Ascending aorta (tissue), 2 donors: ENCODE measurements around the gene HINT3. TPM values are rescaled to one million over a fixed set of nuclear protein-coding genes. Genes with fewer than 3 reads are reported as not detected.

Source experiments
- DNase-seq, 2 donors: peaks; one replicate each; pipeline ENCODE4 v3.0.0-alpha.2; 2019; ENCODE audit warnings: low spot score in 2 of 2
- H3K27ac ChIP-seq, 2 donors: fragments of 200-600 bp; sonication (generic); one replicate each; pipeline ENCODE4 v1.5.1; 2016 to 2017; ENCODE audit warnings: mild to moderate bottlenecking in 1 of 2
- H3K27me3 ChIP-seq: fragments of 200-600 bp; sonication (generic); one replicate; pipeline ENCODE4 v1.5.1; 2017
- H3K36me3 ChIP-seq, 2 donors: fragments of 200-600 bp; sonication (generic); one replicate each; pipeline ENCODE4 v1.5.1; 2016
- H3K4me1 ChIP-seq, 2 donors: fragments of 200-600 bp; sonication (generic); one replicate each; pipeline ENCODE4 v1.5.1; 2016 to 2017; ENCODE audit warnings: mild to moderate bottlenecking in 1 of 2
- H3K4me3 ChIP-seq, 2 donors: fragments of 200-600 bp; sonication (generic); one replicate each; pipeline ENCODE4 v1.5.1; 2016 to 2017; ENCODE audit warnings: mild to moderate bottlenecking in 1 of 2
- H3K9me3 ChIP-seq, 2 donors: fragments of 200-600 bp; sonication (generic); one replicate each; pipeline ENCODE4 v1.5.1; 2016
- CTCF ChIP-seq, 3 experiments: fragments of 200-600 bp in 2 of 3; fragments of 450-650 bp in 1 of 3; sonication (generic) in 2 of 3; IDR thresholded peaks; one replicate each; pipeline ENCODE4 v1.5.1; 2016 to 2019; ENCODE audit warnings: antibody characterized with exemption in 3 of 3, mild to moderate bottlenecking in 1 of 3, moderate library complexity in 1 of 3
- intact Hi-C: fragments of 100-400 bp; cut with DNase I; formaldehyde crosslinking; loops from one replicate; pipeline ENCODE4 v1.15.1; 2023
- total RNA-seq: library from RNA; depleted of rRNA; stranded (reverse); fragments of >200 nt; gene quantifications from one replicate; pipeline ENCODE4 v1.1.0, GENCODE V29; 2016

HINT3 gene
- total RNA-seq, 1 donor from 2014 or later, result 5.2 TPM

GRCh38 chr6:125952764-125953501 is 3.6 kb upstream of the HINT3 start:
- TF ChIP-seq CTCF (IDR thresholded peaks at IDR 0.05), result peak in 1 of 3 experiments; percentile 9
- no peak for DNase-seq
- Histone ChIP-seq H3K9me3 (no peaks in the 10 kb centered on the region), H3K4me1 (peaks cover 0 to under 1% of the 10 kb centered on the region in 2 donors), H3K4me3 (no peak overlapping the region), H3K27me3 (no peaks in the 10 kb centered on the region), H3K36me3 (no peaks in the 10 kb centered on the region), H3K27ac (no peak overlapping the region)
- intact Hi-C loops, result loop anchor here (10.0 kb wide), 1 partner anchor 508 kb away; no protein-coding TSS in a partner anchor

DNA sequence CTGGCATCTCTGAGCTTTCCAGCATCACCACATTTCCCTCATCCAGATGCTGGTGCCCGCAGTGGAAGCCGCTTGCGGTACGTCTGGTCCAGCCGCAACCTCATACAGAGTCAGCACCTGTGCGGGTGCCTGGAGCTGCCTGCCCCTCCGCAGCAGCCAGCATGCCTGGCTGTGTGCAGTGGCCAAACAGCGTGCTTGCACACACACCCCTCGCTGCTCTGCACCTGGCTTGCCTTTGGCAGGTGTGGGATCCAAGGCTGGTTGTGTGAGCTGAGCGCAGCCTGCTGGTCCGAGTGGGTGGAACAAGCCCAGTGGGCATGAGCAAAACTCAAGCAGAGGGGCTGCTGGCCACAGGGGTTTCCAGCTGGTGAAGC is 3.1 kb upstream of the HINT3 start:
- intact Hi-C loops, result loop anchor here (10.0 kb wide), 1 partner anchor 509 kb away; no protein-coding TSS in a partner anchor
- H3K4me3 ChIP-seq, result no peak overlapping the region
- no peak overlapping the region for H3K27ac ChIP-seq
- no peak for DNase-seq
- no peaks in the 10 kb centered on the region for H3K27me3 ChIP-seq
- no peaks in the 10 kb centered on the region for H3K9me3 ChIP-seq
- TF ChIP-seq CTCF (IDR thresholded peaks at IDR 0.05), result no peak
- no peaks in the 10 kb centered on the region for H3K36me3 ChIP-seq
- peaks cover 0 to 2% of the 10 kb centered on the region in 2 donors for H3K4me1 ChIP-seq

GRCh38 chr6:125954735-125955339 is 1.7 kb upstream of the HINT3 start:
- H3K4me1 ChIP-seq, result peaks cover 0 to 10% of the 10 kb centered on the region in 2 donors
- TF ChIP-seq CTCF (IDR thresholded peaks at IDR 0.05), result no peak
- H3K4me3 ChIP-seq, result no peak overlapping the region
- no peaks in the 10 kb centered on the region for H3K9me3 ChIP-seq
- H3K27me3 ChIP-seq, result no peaks in the 10 kb centered on the region
- H3K27ac ChIP-seq, result no peak overlapping the region
- no peaks in the 10 kb centered on the region for H3K36me3 ChIP-seq
- intact Hi-C loops, result loop anchor here (10.0 kb wide), 1 partner anchor 510 kb away; no protein-coding TSS in a partner anchor
- no peak for DNase-seq

DNA sequence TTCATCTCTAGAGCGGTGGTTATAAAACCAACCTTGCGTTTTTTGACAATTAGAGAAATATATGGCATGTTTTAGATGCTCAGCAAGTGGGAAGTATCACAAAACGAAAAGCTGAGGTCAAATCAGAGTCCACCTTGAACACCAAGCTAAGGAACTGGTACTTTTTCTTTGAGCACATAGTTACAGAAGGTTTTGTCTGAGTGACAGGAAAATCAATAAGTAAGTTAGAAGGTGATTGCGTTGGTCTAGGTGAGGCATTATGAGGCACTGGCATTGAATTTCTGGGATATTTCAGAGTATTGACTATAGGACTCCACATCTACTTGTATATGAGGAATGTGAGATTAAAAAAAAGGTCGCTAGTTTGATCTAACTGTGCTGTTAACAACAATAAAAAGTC is 597 bp upstream of the HINT3 start:
- Histone ChIP-seq H3K9me3 (no peaks in the 10 kb centered on the region), H3K27ac (peak overlapping the region; percentile 79 to 93), H3K36me3 (no peaks in the 10 kb centered on the region), H3K4me3 (peak overlapping the region; percentile 87 to 91), H3K27me3 (no peaks in the 10 kb centered on the region), H3K4me1 (peaks cover 0 to 10% of the 10 kb centered on the region in 2 donors)
- DNase-seq, result no peak
- no peak for TF ChIP-seq CTCF (IDR thresholded peaks at IDR 0.05)
- intact Hi-C loops, result loop anchor here (1.0 to 10.0 kb wide), 4 partner anchors 37 to 645 kb away; no protein-coding TSS in a partner anchor

DNA sequence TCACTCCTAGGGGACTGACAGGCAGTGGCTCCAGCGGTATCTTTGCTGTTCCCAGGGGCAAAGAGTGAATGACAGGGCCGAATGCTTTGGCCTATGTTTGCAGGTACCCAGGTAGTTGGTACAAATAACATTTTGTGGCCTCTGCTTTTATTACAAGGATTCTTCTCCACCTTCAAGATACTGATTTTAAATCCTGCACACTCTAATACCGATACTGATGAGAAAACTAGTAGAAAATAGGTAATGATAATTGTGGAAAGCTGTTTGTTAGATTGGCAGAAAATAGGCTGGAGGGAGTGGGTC is 772 bp downstream of the HINT3 start:
- no peaks in the 10 kb centered on the region for H3K9me3 ChIP-seq
- H3K4me1 ChIP-seq, result peaks cover 0 to 10% of the 10 kb centered on the region in 2 donors
- peak overlapping the region; percentile 79 to 93 for H3K27ac ChIP-seq
- H3K4me3 ChIP-seq, result peak overlapping the region; percentile 87 to 91
- no peak for DNase-seq
- H3K36me3 ChIP-seq, result no peaks in the 10 kb centered on the region
- no peaks in the 10 kb centered on the region for H3K27me3 ChIP-seq
- intact Hi-C loops, result loop anchor here (2.0 to 10.0 kb wide), 3 partner anchors 177 to 647 kb away; no protein-coding TSS in a partner anchor
- TF ChIP-seq CTCF (IDR thresholded peaks at IDR 0.05), result no peak
